Parathyroid adenoma (tissue), 2 donors: Measurements from ENCODE around the gene MED13L.

Experiments used
- H2AFZ ChIP-seq: fragments of 300-600 bp; sonication (generic); one replicate; pipeline ENCODE4 v1.7.0; 2017; ENCODE audit warnings: antibody characterized with exemption, mild to moderate bottlenecking
- H3K27ac ChIP-seq: fragments of 300-600 bp; sonication (generic); one replicate; pipeline ENCODE4 v1.7.0; 2017
- H3K27me3 ChIP-seq: fragments of 300-600 bp; sonication (generic); one replicate; pipeline ENCODE4 v1.7.0; 2017; ENCODE audit warnings: low read length; ENCODE audit not compliant: control insufficient read depth, insufficient read depth
- H3K36me3 ChIP-seq: fragments of 300-600 bp; sonication (generic); one replicate; pipeline ENCODE4 v1.7.0; 2017; ENCODE audit warnings: low read length; ENCODE audit not compliant: control insufficient read depth, insufficient read depth
- H3K4me1 ChIP-seq: fragments of 300-600 bp; sonication (generic); one replicate; pipeline ENCODE4 v1.7.0; 2017; ENCODE audit warnings: control low read depth
- H3K4me2 ChIP-seq: fragments of 300-600 bp; sonication (generic); one replicate; pipeline ENCODE4 v1.7.0; 2017; ENCODE audit warnings: low read length
- H3K4me3 ChIP-seq: fragments of 300-600 bp; sonication (generic); one replicate; pipeline ENCODE4 v1.7.0; 2017; ENCODE audit warnings: low read depth, low read length
- H3K79me2 ChIP-seq: fragments of 300-600 bp; sonication (generic); one replicate; pipeline ENCODE4 v1.7.0; 2017; ENCODE audit warnings: control low read depth
- H3K9ac ChIP-seq: fragments of 300-600 bp; sonication (generic); one replicate; pipeline ENCODE4 v1.7.0; 2017; ENCODE audit warnings: mild to moderate bottlenecking
- H3K9me3 ChIP-seq: fragments of 300-600 bp; sonication (generic); one replicate; pipeline ENCODE4 v1.7.0; 2017; ENCODE audit warnings: low read length; ENCODE audit not compliant: control insufficient read depth
- CTCF ChIP-seq: fragments of 300-600 bp; sonication (generic); IDR thresholded peaks from one replicate; pipeline ENCODE4 v1.7.0; 2017; ENCODE audit warnings: antibody characterized with exemption, mild to moderate bottlenecking
- donor health status: primary hyperparathyroidism.

The MED13L gene

GRCh38 chr12:116053479-116054200, 223.9 kb downstream of the MED13L start:
- no peak overlapping the region for H3K4me3 ChIP-seq
- H3K4me1 ChIP-seq: peaks cover 9% of the 10 kb centered on the region

GRCh38 chr12:116050275-116050674, 227.2 kb downstream of the MED13L start:
- H3K9me3 ChIP-seq: no peaks in the 10 kb centered on the region
- no peak overlapping the region for H3K4me3 ChIP-seq
- H3K4me2 ChIP-seq: no peak overlapping the region
- no peak overlapping the region for H2AFZ ChIP-seq
- peaks cover 2% of the 10 kb centered on the region for H3K79me2 ChIP-seq
- H3K4me1 ChIP-seq: peaks cover 15% of the 10 kb centered on the region
- H3K27me3 ChIP-seq: no peaks in the 10 kb centered on the region
- H3K27ac ChIP-seq: no peak overlapping the region
- H3K9ac ChIP-seq: no peak overlapping the region
- no peaks in the 10 kb centered on the region for H3K36me3 ChIP-seq
- TF ChIP-seq CTCF: no peak

More at GRCh38 chr12:116053479-116054200, 223.9 kb downstream of the MED13L start:
- no peak for TF ChIP-seq CTCF
- Histone ChIP-seq H3K9me3 (no peaks in the 10 kb centered on the region), H3K27me3 (no peaks in the 10 kb centered on the region), H2AFZ (no peak overlapping the region), H3K27ac (no peak overlapping the region), H3K9ac (no peak overlapping the region), H3K4me2 (no peak overlapping the region), H3K79me2 (peaks cover 5% of the 10 kb centered on the region), H3K36me3 (no peaks in the 10 kb centered on the region)

- TF ChIP-seq CTCF: no peak
- Histone ChIP-seq H3K4me2 (no peak overlapping the region), H3K4me3 (no peak overlapping the region), H2AFZ (no peak overlapping the region), H3K9ac (no peak overlapping the region), H3K9me3 (no peaks in the 10 kb centered on the region), H3K27ac (no peak overlapping the region), H3K4me1 (peaks cover 24% of the 10 kb centered on the region), H3K36me3 (no peaks in the 10 kb centered on the region), H3K27me3 (no peaks in the 10 kb centered on the region), H3K79me2 (peaks cover 5% of the 10 kb centered on the region)
Measured at GRCh38 chr12:116048879-116049278, 228.6 kb downstream of the MED13L start.

- no peaks in the 10 kb centered on the region for H3K27me3 ChIP-seq
- H3K4me1 ChIP-seq: peaks cover 21% of the 10 kb centered on the region
- H3K9me3 ChIP-seq: no peaks in the 10 kb centered on the region
- H2AFZ ChIP-seq: no peak overlapping the region
- TF ChIP-seq CTCF: no peak
- H3K4me3 ChIP-seq: no peak overlapping the region
- no peak overlapping the region for H3K4me2 ChIP-seq
- H3K79me2 ChIP-seq: peaks cover 11% of the 10 kb centered on the region
- no peak overlapping the region for H3K9ac ChIP-seq
- no peak overlapping the region for H3K27ac ChIP-seq
- H3K36me3 ChIP-seq: no peaks in the 10 kb centered on the region
Measured at GRCh38 chr12:116046039-116046438, 231.5 kb downstream of the MED13L start.

GRCh38 chr12:116045150-116045549, 232.3 kb downstream of the MED13L start:
- peaks cover 19% of the 10 kb centered on the region for H3K79me2 ChIP-seq
- no peak for TF ChIP-seq CTCF
- H3K9me3 ChIP-seq: no peaks in the 10 kb centered on the region
- no peaks in the 10 kb centered on the region for H3K36me3 ChIP-seq
- no peak overlapping the region for H2AFZ ChIP-seq
- H3K9ac ChIP-seq: no peak overlapping the region
- H3K27me3 ChIP-seq: no peaks in the 10 kb centered on the region
- peaks cover 21% of the 10 kb centered on the region for H3K4me1 ChIP-seq
- H3K4me3 ChIP-seq: no peak overlapping the region
- no peak overlapping the region for H3K27ac ChIP-seq
- H3K4me2 ChIP-seq: no peak overlapping the region
